ENCODE measurements around the gene ITIH6. TPM values are rescaled to one million over a fixed set of nuclear protein-coding genes. Genes with fewer than 3 reads are reported as not detected.
"Not testable (repeated sequence)": the region's sequence is repeated elsewhere in the genome, so short reads cannot be mapped to it uniquely, and the experiment has no call there.

The ITIH6 gene, protein sequence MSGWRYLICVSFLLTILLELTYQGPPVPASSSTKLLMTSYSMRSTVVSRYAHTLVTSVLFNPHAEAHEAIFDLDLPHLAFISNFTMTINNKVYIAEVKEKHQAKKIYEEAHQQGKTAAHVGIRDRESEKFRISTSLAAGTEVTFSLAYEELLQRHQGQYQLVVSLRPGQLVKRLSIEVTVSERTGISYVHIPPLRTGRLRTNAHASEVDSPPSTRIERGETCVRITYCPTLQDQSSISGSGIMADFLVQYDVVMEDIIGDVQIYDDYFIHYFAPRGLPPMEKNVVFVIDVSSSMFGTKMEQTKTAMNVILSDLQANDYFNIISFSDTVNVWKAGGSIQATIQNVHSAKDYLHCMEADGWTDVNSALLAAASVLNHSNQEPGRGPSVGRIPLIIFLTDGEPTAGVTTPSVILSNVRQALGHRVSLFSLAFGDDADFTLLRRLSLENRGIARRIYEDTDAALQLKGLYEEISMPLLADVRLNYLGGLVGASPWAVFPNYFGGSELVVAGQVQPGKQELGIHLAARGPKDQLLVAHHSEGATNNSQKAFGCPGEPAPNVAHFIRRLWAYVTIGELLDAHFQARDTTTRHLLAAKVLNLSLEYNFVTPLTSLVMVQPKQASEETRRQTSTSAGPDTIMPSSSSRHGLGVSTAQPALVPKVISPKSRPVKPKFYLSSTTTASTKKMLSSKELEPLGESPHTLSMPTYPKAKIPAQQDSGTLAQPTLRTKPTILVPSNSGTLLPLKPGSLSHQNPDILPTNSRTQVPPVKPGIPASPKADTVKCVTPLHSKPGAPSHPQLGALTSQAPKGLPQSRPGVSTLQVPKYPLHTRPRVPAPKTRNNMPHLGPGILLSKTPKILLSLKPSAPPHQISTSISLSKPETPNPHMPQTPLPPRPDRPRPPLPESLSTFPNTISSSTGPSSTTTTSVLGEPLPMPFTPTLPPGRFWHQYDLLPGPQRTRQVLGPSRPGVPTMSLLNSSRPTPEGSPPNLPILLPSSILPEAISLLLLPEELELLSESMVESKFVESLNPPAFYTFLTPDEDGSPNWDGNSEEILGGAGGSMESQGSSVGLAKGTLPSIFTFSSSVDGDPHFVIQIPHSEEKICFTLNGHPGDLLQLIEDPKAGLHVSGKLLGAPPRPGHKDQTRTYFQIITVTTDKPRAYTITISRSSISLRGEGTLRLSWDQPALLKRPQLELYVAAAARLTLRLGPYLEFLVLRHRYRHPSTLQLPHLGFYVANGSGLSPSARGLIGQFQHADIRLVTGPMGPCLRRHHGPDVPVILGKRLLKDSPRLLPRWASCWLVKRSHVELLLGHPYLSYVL
- not detected for total RNA-seq

DNA sequence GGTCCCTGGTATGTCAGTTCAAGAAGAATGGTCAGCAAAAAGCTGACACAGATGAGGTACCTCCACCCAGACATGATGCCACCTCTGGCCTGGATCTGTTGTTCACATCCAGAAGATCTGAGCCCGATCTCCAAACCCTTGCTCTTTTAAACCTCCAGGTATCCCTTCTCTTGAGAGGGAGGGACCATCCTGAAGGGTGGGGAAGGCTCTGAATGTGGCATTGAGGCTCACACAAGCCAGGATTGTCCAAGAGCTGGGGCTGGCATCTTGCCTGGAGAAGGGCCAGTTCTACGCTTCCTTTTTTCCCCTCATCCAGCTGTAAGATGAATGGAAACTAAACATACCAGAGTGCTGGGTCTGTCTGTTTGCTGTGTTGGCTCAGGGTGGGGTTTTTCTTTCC is at the start of gene ITIH6:
ITIH6 (minus strand) TSS at position 119 of the 400 bp plus-strand sequence; CDS start at position 74, 45 bp downstream.
- H3K27ac Mint-ChIP-seq = no peak within 1 kb of the TSS
- DNase-seq (no peak), ATAC-seq (ENCODE audit: low read depth) (no peak)
- H3K9me3 Mint-ChIP-seq = no peaks in the 10 kb centered on the region
- H3K4me1 Mint-ChIP-seq = no peaks in the 10 kb centered on the region
- H3K36me3 Mint-ChIP-seq = no peaks in the 10 kb centered on the region
- H3K27me3 Mint-ChIP-seq = no peaks in the 10 kb centered on the region
- POLR2A ChIA-PET = no interaction called here
- no peak within 1 kb of the TSS for H3K4me3 Mint-ChIP-seq

DNA sequence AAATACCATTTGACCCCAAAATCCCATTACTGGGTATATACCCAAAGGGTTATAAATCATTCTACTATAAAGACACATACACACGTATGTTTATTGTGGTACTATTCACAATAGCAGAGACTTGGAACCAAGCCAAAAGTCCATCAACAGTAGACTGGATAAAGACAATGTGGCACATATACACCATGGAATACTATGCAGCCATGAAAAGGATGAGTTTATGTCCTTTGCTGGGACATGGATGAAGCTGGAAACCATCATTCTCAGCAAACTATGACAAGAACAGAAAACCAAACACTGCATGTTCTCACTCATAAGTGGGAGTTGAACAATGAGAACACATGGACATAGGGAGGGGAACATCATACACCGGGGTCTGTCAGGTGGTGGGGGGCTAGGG is 49.6 kb upstream of the ITIH6 start:
- H3K4me1 Mint-ChIP-seq; DNase-seq; ATAC-seq (ENCODE audit: low read depth); H3K9me3 Mint-ChIP-seq; POLR2A ChIA-PET; H3K27ac Mint-ChIP-seq; H3K27me3 Mint-ChIP-seq; H3K4me3 Mint-ChIP-seq; H3K36me3 Mint-ChIP-seq: not testable (repeated sequence)

DNA sequence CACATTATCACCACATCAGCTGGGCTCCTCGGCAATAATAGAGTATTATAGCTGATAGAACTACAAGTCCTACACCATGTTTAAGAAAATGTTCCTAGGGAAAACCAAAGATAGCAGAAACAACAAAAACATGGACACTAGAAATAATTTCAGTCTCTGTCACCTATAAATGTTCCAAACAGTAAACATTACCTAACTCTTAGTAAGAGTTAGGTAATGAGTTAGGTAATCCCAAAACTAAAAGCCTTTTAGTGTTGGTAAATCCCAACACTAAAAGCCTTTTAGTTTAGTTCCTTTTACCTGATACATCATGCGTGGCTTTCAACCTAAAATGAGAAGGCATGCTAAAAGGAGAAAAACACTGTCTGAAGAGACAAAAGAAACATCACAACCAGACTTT is 45.0 kb upstream of the ITIH6 start:
- Mint-ChIP-seq H3K27ac (no peak overlapping the region), H3K9me3 (no peaks in the 10 kb centered on the region), H3K4me1 (no peaks in the 10 kb centered on the region), H3K36me3 (no peaks in the 10 kb centered on the region), H3K4me3 (no peak overlapping the region), H3K27me3 (no peaks in the 10 kb centered on the region)
- no peak for DNase-seq
- POLR2A ChIA-PET = no interaction called here
- no peak for ATAC-seq (ENCODE audit: low read depth)

DNA sequence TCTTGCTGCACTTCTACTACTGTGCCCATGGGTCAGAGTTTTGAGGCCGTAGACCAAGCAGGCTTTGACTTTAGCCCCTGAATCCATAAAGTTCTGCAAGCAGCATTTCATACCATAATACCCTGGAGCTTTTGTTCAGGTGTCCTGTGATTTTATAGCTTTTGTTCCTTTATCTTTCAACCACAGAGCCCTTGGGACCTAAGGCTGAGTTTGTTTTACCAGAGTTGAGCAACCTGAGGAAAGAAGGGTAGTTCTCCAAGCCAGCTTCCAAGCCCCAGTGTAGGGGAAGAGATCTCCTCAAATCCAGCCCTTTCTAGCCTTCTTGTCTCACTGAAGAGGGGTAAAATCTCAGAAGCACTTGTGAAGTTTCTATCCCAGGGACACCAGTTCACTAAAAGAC is 44.6 kb upstream of the ITIH6 start:
- DNase-seq = no peak
- no peak overlapping the region for H3K4me3 Mint-ChIP-seq
- no peaks in the 10 kb centered on the region for H3K36me3 Mint-ChIP-seq
- H3K27me3 Mint-ChIP-seq = no peaks in the 10 kb centered on the region
- no peaks in the 10 kb centered on the region for H3K9me3 Mint-ChIP-seq
- no peak overlapping the region for H3K27ac Mint-ChIP-seq
- POLR2A ChIA-PET = no interaction called here
- H3K4me1 Mint-ChIP-seq = no peaks in the 10 kb centered on the region
- no peak for ATAC-seq (ENCODE audit: low read depth)

DNA sequence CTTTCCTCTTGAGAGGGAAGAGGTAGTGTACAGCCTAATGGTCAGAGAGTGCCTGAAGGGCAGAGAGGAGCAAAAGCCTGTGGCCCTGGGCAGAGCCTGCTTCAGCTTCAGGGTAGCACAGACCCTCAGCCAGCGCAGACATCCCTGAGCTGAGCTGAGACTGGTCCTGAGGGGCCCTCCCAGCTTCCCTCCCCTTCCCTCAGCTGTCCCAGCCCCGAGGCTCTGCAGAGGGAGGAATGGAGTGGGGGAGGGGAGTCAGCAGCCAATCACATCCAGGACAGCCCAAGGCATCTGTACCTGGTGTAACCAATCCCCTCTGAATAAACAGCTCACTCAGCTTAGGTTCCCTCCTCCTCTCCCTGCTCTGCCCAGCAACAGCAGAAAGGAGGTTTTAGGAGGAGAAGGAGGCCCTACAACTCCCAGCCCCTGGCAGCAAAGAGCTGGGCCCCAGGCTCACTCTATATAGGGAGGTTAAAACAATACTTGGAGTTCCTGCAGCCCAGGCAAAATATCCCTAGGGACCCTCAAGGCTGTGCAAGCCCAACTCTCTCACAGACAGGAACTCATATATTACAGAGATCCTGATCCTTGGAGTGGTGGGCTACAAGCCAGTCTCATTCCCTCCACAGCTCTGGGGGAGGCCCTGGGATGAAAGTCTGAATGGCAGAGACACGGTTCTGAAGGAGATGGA is 43.3 kb upstream of the ITIH6 start:
- H3K27ac Mint-ChIP-seq; H3K4me3 Mint-ChIP-seq; H3K9me3 Mint-ChIP-seq; POLR2A ChIA-PET; H3K36me3 Mint-ChIP-seq; DNase-seq; H3K4me1 Mint-ChIP-seq; ATAC-seq (ENCODE audit: low read depth); H3K27me3 Mint-ChIP-seq: not testable (repeated sequence)

DNA sequence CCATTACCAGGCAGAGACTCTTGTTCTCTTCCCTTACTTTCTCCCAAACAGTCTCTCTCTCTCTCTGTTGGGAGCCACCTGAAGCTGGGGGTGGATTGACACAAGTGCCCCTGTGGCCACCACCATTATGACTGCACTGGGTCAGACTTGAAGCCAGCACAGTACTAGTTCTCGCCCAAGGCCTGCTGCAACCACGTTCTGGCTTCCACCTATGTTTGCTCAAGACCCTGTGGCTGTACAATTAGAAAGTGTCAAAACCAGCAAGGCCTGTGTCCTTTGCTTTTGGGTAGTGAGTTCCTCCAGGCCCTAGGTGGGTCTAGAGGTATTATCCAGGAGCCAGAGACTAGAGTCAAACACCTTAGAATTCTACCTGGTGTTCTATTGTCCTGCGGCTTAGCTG is 40.5 kb upstream of the ITIH6 start:
- ATAC-seq (ENCODE audit: low read depth) (no peak), DNase-seq (no peak)
- Mint-ChIP-seq H3K27me3 (no peaks in the 10 kb centered on the region), H3K9me3 (no peaks in the 10 kb centered on the region), H3K27ac (no peak overlapping the region), H3K4me1 (no peaks in the 10 kb centered on the region), H3K36me3 (no peaks in the 10 kb centered on the region), H3K4me3 (no peak overlapping the region)
- POLR2A ChIA-PET = no interaction called here

DNA sequence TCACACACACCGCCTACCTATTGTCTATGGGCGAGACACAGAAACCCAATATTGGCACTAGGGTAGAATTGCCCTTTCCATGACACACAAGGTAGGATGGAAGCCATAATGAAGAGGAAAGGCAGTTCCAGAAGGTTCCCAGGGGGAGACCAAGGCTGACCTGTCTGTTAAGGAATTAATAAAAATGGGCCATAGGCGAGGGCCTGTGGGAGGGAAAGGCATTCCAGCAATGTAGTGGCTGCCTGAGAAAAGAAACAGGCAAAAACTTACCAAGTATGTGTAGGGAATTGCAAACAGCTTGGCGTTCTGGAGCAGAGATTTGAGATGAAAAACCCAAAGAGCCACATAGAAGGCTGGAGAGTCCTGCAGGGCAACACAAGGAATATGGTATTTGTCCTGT is 28.5 kb upstream of the ITIH6 start:
- no peaks in the 10 kb centered on the region for H3K9me3 Mint-ChIP-seq
- no peaks in the 10 kb centered on the region for H3K4me1 Mint-ChIP-seq
- no peak overlapping the region for H3K27ac Mint-ChIP-seq
- POLR2A ChIA-PET = no interaction called here
- ATAC-seq (ENCODE audit: low read depth) = no peak
- H3K36me3 Mint-ChIP-seq = no peaks in the 10 kb centered on the region
- DNase-seq = no peak
- H3K4me3 Mint-ChIP-seq = no peak overlapping the region
- H3K27me3 Mint-ChIP-seq = peaks cover 2% of the 10 kb centered on the region

DNA sequence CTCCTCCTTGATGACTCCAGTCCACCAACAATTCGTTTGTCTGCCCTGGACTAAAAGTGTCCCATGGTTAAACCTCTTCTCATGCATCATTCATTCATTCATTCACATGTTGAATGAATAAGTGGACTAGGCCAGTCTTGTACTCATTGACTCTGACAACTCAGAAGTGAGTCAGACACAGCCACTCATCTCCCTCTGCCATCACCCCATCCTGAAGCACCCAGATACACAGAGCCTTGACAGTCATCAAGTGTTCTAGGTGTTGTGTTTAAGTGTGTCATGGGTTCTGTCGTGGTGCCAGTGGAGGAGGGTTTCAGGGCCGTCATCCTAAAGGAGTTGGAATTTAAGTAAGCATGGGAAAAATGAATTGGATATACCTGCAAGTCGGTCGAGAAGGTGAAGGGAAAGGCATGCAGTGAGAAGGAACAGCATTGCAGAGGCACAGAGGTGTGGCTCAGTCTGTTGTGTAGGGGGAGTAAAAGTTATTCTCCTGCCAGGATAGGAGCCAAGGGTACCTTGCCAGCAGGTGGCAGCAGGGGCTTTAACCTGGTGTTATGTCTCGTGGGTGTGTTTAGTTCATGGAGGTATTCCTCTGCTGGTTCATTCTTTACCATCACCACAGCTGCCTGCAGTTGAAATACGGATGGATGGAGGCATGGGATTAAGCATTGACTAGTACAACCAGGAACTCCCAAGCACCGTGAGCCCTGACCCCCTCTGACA is 27.8 kb upstream of the ITIH6 start:
- DNase-seq = no peak

DNA sequence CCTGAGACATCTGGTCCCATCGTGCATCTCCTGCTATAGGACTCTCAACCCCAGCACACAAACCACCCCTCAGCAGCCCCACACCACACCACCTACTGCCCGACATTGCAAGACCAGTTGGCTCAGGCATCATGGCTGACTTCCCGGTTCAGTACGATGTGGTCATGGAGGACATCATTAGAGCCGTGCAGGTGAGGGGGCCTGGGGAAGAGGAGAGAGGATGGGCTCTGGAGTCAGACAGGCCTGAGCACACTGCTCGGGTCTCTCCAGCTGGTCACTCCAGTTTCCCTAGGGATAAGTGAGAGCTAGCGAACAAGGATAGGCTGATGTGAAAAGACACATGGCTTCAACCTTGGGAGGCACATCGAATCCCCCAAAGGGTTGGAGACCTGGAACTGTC is 26.7 kb upstream of the ITIH6 start:
- no peaks in the 10 kb centered on the region for H3K36me3 Mint-ChIP-seq
- H3K27ac Mint-ChIP-seq = no peak overlapping the region
- no peak overlapping the region for H3K4me3 Mint-ChIP-seq
- H3K9me3 Mint-ChIP-seq = no peaks in the 10 kb centered on the region
- DNase-seq (no peak), ATAC-seq (ENCODE audit: low read depth) (no peak)
- peaks cover 2% of the 10 kb centered on the region for H3K27me3 Mint-ChIP-seq
- POLR2A ChIA-PET = no interaction called here
- no peaks in the 10 kb centered on the region for H3K4me1 Mint-ChIP-seq

More for the DNA sequence above, 27.8 kb upstream of the ITIH6 start:
- POLR2A ChIA-PET = no interaction called here
- H3K4me1 Mint-ChIP-seq = no peaks in the 10 kb centered on the region
- no peaks in the 10 kb centered on the region for H3K9me3 Mint-ChIP-seq
- ATAC-seq (ENCODE audit: low read depth) = no peak
- peaks cover 2% of the 10 kb centered on the region for H3K27me3 Mint-ChIP-seq
- H3K4me3 Mint-ChIP-seq = no peak overlapping the region
- no peak overlapping the region for H3K27ac Mint-ChIP-seq
- no peaks in the 10 kb centered on the region for H3K36me3 Mint-ChIP-seq

DNA sequence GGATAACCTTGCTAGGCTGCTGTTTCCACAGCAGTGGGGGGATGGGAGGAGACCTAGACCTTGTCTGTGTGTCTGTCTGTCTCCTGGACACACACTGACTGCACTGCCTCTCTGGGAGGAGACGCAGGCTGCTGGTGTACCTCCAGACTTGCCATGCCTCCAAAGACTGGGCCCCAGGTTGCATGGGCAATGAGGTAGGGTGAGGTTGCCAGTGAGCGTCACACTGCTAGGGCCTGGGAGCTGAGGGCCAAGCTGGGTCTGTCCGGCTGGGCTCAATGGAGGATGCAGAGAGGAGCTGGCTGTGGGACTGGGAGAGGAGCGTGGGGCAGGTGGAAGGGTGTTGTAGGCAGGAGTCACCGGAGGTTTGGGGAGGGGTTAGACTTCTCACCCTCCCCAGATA is 26.1 kb upstream of the ITIH6 start:
- Mint-ChIP-seq H3K4me1 (peaks cover under 1% of the 10 kb centered on the region), H3K4me3 (no peak overlapping the region), H3K27me3 (peaks cover 2% of the 10 kb centered on the region), H3K36me3 (no peaks in the 10 kb centered on the region), H3K9me3 (no peaks in the 10 kb centered on the region), H3K27ac (no peak overlapping the region)
- POLR2A ChIA-PET = no interaction called here
- ATAC-seq (ENCODE audit: low read depth) = no peak
- DNase-seq = no peak

DNA sequence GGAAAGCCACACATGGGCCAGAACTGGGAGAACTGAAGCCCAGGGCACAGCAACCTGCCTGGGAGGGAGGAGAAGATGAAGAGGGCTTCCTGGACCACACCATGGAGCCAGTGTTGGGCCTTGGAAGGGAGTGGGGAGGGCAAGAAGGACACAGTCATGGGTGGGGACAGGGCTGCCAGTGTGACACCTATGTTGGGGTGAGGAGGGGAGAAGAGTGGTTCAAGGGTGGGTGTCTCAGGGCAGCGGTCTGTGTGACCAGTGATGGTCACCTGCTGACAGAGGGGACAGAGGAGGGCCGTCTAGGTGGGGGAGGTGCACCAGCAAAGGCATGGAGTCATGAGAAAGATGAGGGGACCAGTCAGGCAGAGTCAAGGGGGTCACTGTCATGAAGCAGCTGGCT is 23.3 kb upstream of the ITIH6 start:
- DNase-seq = no peak
- Mint-ChIP-seq H3K27ac (no peak overlapping the region), H3K9me3 (no peaks in the 10 kb centered on the region), H3K27me3 (no peaks in the 10 kb centered on the region), H3K4me1 (peaks cover 3% of the 10 kb centered on the region), H3K36me3 (peaks cover 4% of the 10 kb centered on the region), H3K4me3 (no peak overlapping the region)
- POLR2A ChIA-PET = no interaction called here
- no peak for ATAC-seq (ENCODE audit: low read depth)

DNA sequence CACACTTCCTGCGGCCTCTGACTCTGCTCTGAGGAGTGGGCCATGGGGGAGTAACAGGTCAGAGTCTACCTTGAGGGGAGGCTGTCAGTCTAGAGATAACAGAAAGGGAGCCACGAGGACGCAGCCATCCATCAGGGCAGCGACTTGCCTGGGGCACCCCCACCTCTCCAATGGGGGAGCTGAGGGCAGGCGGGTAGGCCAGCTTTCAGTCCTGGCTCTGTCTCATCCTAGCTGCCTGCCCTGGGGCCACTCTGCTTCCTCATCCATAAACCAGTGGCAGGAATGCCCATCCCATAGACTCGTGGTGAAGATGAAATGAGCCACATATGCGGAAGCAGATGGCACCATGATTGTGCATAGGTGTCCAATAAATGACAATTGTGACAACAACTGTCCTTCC is 22.7 kb upstream of the ITIH6 start:
- DNase-seq (no peak), ATAC-seq (ENCODE audit: low read depth) (no peak)
- H3K4me1 Mint-ChIP-seq = peaks cover 3% of the 10 kb centered on the region
- POLR2A ChIA-PET = no interaction called here
- H3K9me3 Mint-ChIP-seq = no peaks in the 10 kb centered on the region
- H3K27me3 Mint-ChIP-seq = no peaks in the 10 kb centered on the region
- H3K27ac Mint-ChIP-seq = no peak overlapping the region
- no peak overlapping the region for H3K4me3 Mint-ChIP-seq
- H3K36me3 Mint-ChIP-seq = peaks cover 10% of the 10 kb centered on the region

Data from activated naive CD8-positive, alpha-beta T cell treated with anti-CD3 and anti-CD28 coated beads, Interleukin-2, amount 10 ng/mL, durations not matched to agents 7 days and 5 days (primary cell).